HEK293 (cell line): ENCODE results near the gene SLC22A31.
"Not testable (repeated sequence)": the region's sequence is repeated elsewhere in the genome, so short reads cannot be mapped to it uniquely, and the experiment has no call there.

Source experiments
- CTCF ChIA-PET: fragments of 350-600 bp; formaldehyde crosslinking; extraction: SDS; loops from one replicate; lab custom pipeline; 2021; ENCODE audit warnings: antibody characterized with exemption; lab: Yijun Ruan, JAX
- POLR2A ChIA-PET: fragments of 300-600 bp; formaldehyde crosslinking; extraction: SDS; loops from one replicate; lab custom pipeline; 2020; ENCODE audit warnings: antibody characterized with exemption, inconsistent platforms; lab: Yijun Ruan, JAX
- H3K27ac ChIP-seq: fragments of 200-500 bp; sonication (Bioruptor generic); 2 replicates; pipeline ENCODE4 v1.5.1; 2014; ENCODE audit warnings: low read depth, low read length, control low read depth, inconsistent platforms; ENCODE audit errors: extremely low read depth
- H3K36me3 ChIP-seq, 2 experiments: fragments of 200-500 bp in 1 of 2; sonication (Bioruptor generic) in 1 of 2; 1 replicate in 1 of 2; 2 replicates in 1 of 2; pipeline ENCODE4 v1.5.1; 2014 to 2017; ENCODE audit warnings: inconsistent platforms in 2 of 2, low read length in 2 of 2; ENCODE audit not compliant: control insufficient read depth in 2 of 2, insufficient read depth in 1 of 2
- H3K4me1 ChIP-seq: fragments of 200-500 bp; sonication (Bioruptor generic); 2 replicates; pipeline ENCODE4 v1.5.1; 2014; ENCODE audit warnings: mild to moderate bottlenecking, low read length, inconsistent platforms; ENCODE audit not compliant: control insufficient read depth, insufficient read depth
- H3K4me3 ChIP-seq: 2 replicates; pipeline ENCODE4 v1.5.1; 2011; ENCODE audit warnings: low read depth, mild to moderate bottlenecking, control low read depth, low read length, moderate library complexity
- H3K9me3 ChIP-seq: fragments of 200-500 bp; sonication (Bioruptor generic); 2 replicates; pipeline ENCODE4 v1.5.1; 2014; ENCODE audit warnings: low read depth, low read length, inconsistent platforms; ENCODE audit not compliant: control insufficient read depth, insufficient read depth
- HIC1 ChIP-seq: fragments of 450-650 bp; formaldehyde crosslinking; IDR thresholded peaks from 2 replicates; pipeline ENCODE4 v1.5.1; 2016; ENCODE audit warnings: missing biosample characterization, missing genetic modification characterization
- HOXD13 ChIP-seq: sonication (generic); formaldehyde crosslinking; IDR thresholded peaks from 2 replicates; pipeline ENCODE4 v1.8.0; 2022; ENCODE audit warnings: missing genetic modification reagents, borderline replicate concordance
- PATZ1 ChIP-seq: fragments of 450-650 bp; formaldehyde crosslinking; IDR thresholded peaks from 2 replicates; pipeline ENCODE4 v1.5.1; 2016; ENCODE audit warnings: missing biosample characterization, missing genetic modification characterization
- PRDM4 ChIP-seq: fragments of 450-650 bp; formaldehyde crosslinking; IDR thresholded peaks from 2 replicates; pipeline ENCODE4 v1.5.1; 2017; ENCODE audit warnings: missing biosample characterization, missing genetic modification characterization
- ZBTB17 ChIP-seq: fragments of 450-650 bp; formaldehyde crosslinking; IDR thresholded peaks from 2 replicates; pipeline ENCODE4 v1.5.1; 2016; ENCODE audit warnings: missing biosample characterization, missing genetic modification characterization
- ZBTB20 ChIP-seq: fragments of 450-650 bp; formaldehyde crosslinking; IDR thresholded peaks from 2 replicates; pipeline ENCODE4 v1.5.1; 2016; ENCODE audit warnings: missing biosample characterization, missing genetic modification characterization
- ZBTB48 ChIP-seq: fragments of 450-650 bp; formaldehyde crosslinking; IDR thresholded peaks from 2 replicates; pipeline ENCODE4 v1.5.1; 2016; ENCODE audit warnings: missing biosample characterization, missing genetic modification characterization
- ZBTB8A ChIP-seq: fragments of 450-650 bp; formaldehyde crosslinking; IDR thresholded peaks from 2 replicates; pipeline ENCODE4 v1.5.1; 2016; ENCODE audit warnings: missing biosample characterization, missing genetic modification characterization
- ZIC2 ChIP-seq: fragments of 450-650 bp; formaldehyde crosslinking; IDR thresholded peaks from 2 replicates; pipeline ENCODE4 v1.5.1; 2016; ENCODE audit warnings: missing biosample characterization, missing genetic modification characterization
- ZNF140 ChIP-seq: fragments of 450-650 bp; formaldehyde crosslinking; IDR thresholded peaks from 2 replicates; pipeline ENCODE4 v1.5.1; 2016; ENCODE audit warnings: missing biosample characterization, missing genetic modification characterization
- ZNF335 ChIP-seq: fragments of 450-650 bp; formaldehyde crosslinking; conservative IDR thresholded peaks from 2 replicates; pipeline ENCODE4 v1.5.1; 2016; ENCODE audit warnings: missing biosample characterization, missing genetic modification characterization
- ZNF548 ChIP-seq: fragments of 450-650 bp; formaldehyde crosslinking; IDR thresholded peaks from 2 replicates; pipeline ENCODE4 v1.5.1; 2016; ENCODE audit warnings: missing biosample characterization, missing genetic modification characterization
- ZNF600 ChIP-seq: fragments of 450-650 bp; formaldehyde crosslinking; IDR thresholded peaks from 2 replicates; pipeline ENCODE4 v1.5.1; 2016; ENCODE audit warnings: missing biosample characterization, missing genetic modification characterization
- ZNF76 ChIP-seq: fragments of 450-650 bp; formaldehyde crosslinking; IDR thresholded peaks from 2 replicates; pipeline ENCODE4; 2016; ENCODE audit warnings: low read depth, missing biosample characterization, missing genetic modification characterization, borderline replicate concordance
- ZXDB ChIP-seq: fragments of 450-650 bp; formaldehyde crosslinking; IDR thresholded peaks from 2 replicates; pipeline ENCODE4 v1.5.1; 2016; ENCODE audit warnings: missing biosample characterization, missing genetic modification characterization
- TF ChIP-seq, protein P1 (sequence below): fragments of 450-650 bp; formaldehyde crosslinking; IDR thresholded peaks from 2 replicates; pipeline ENCODE4 v1.5.1; 2016; ENCODE audit warnings: missing biosample characterization, missing genetic modification characterization
- TF ChIP-seq, protein P2 (sequence below): fragments of 450-650 bp; formaldehyde crosslinking; conservative IDR thresholded peaks from 2 replicates; pipeline ENCODE4 v1.5.1; 2016; ENCODE audit warnings: low read depth, missing biosample characterization, missing genetic modification characterization
- TF ChIP-seq, protein P3 (sequence below): fragments of 450-650 bp; formaldehyde crosslinking; optimal IDR thresholded peaks from 2 replicates; pipeline ENCODE3; 2016; ENCODE audit warnings: missing biosample characterization, mild to moderate bottlenecking, missing genetic modification characterization

Gene SLC22A31

DNA sequence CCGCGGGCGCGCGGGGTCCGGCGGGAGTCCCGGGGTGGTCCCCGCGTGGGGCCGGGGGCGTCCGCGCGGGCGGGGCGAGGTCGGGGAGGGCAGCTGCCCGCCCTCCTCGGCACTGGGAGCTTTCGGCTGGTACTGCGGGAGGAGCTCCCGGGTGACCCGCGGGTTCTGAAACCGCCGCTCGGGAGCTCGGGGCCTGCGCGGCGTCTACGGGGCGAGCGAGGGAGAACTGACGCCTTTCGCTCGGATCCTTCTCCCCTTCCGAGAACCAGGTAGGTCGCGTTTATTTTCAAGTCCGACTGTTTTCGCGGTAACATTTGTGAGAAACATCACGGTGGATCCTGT lies 47.4 kb upstream of the SLC22A31 start:
- H3K9me3 ChIP-seq, H3K36me3 ChIP-seq, H3K27ac ChIP-seq, H3K4me1 ChIP-seq: not testable (repeated sequence)
- peak; percentile 92 for TF ChIP-seq PRDM4 (tag by site-specific recombination)
- POLR2A ChIA-PET: interaction anchor here (0.7 to 1.5 kb wide), 11 partner anchors 15 to 458 kb away, joined by 3 to 9 read pairs (median 4); partner anchors contain the start of gene ZNF778
- peak overlapping the region; percentile 30 for H3K4me3 ChIP-seq
- CTCF ChIA-PET: interaction anchor here (0.7 to 2.2 kb wide), 2 partner anchors 41 to 60 kb away, joined by 3 to 9 read pairs; no protein-coding TSS in a partner anchor

GRCh38 chr16:89246903-89247733 lies 46.8 kb upstream of the SLC22A31 start:
- CTCF ChIA-PET: interaction anchor here (0.7 to 2.2 kb wide), 3 partner anchors 39 to 60 kb away, joined by 3 to 9 read pairs (median 4); no protein-coding TSS in a partner anchor
- H3K4me3 ChIP-seq: peak overlapping the region; percentile 40
- no peaks in the 10 kb centered on the region for H3K9me3 ChIP-seq
- H3K27ac ChIP-seq: no peak overlapping the region; the same call in 1 of the 2 replicates
- no peaks in the 10 kb centered on the region for H3K36me3 ChIP-seq
- no peaks in the 10 kb centered on the region for H3K4me1 ChIP-seq
- POLR2A ChIA-PET: interaction anchor here (0.7 to 1.5 kb wide), 12 partner anchors 16 to 459 kb away, joined by 3 to 9 read pairs (median 4); partner anchors contain the start of gene ZNF778
- no peak for TF ChIP-seq ZNF548 (tag by site-specific recombination)
- TF ChIP-seq, protein P1, sequence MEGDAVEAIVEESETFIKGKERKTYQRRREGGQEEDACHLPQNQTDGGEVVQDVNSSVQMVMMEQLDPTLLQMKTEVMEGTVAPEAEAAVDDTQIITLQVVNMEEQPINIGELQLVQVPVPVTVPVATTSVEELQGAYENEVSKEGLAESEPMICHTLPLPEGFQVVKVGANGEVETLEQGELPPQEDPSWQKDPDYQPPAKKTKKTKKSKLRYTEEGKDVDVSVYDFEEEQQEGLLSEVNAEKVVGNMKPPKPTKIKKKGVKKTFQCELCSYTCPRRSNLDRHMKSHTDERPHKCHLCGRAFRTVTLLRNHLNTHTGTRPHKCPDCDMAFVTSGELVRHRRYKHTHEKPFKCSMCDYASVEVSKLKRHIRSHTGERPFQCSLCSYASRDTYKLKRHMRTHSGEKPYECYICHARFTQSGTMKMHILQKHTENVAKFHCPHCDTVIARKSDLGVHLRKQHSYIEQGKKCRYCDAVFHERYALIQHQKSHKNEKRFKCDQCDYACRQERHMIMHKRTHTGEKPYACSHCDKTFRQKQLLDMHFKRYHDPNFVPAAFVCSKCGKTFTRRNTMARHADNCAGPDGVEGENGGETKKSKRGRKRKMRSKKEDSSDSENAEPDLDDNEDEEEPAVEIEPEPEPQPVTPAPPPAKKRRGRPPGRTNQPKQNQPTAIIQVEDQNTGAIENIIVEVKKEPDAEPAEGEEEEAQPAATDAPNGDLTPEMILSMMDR (tag by site-specific recombination): peak; percentile 36; the same call in 1 of the 2 replicates
- peak; percentile 75 for TF ChIP-seq ZXDB
- TF ChIP-seq ZNF335 (tag by site-specific recombination): peak; percentile 76
- TF ChIP-seq ZIC2 (tag by site-specific recombination): peak; percentile 86
- peak; percentile 29; the same call in 1 of the 2 replicates for TF ChIP-seq ZNF76 (tag by site-specific recombination)
- TF ChIP-seq, protein P2, sequence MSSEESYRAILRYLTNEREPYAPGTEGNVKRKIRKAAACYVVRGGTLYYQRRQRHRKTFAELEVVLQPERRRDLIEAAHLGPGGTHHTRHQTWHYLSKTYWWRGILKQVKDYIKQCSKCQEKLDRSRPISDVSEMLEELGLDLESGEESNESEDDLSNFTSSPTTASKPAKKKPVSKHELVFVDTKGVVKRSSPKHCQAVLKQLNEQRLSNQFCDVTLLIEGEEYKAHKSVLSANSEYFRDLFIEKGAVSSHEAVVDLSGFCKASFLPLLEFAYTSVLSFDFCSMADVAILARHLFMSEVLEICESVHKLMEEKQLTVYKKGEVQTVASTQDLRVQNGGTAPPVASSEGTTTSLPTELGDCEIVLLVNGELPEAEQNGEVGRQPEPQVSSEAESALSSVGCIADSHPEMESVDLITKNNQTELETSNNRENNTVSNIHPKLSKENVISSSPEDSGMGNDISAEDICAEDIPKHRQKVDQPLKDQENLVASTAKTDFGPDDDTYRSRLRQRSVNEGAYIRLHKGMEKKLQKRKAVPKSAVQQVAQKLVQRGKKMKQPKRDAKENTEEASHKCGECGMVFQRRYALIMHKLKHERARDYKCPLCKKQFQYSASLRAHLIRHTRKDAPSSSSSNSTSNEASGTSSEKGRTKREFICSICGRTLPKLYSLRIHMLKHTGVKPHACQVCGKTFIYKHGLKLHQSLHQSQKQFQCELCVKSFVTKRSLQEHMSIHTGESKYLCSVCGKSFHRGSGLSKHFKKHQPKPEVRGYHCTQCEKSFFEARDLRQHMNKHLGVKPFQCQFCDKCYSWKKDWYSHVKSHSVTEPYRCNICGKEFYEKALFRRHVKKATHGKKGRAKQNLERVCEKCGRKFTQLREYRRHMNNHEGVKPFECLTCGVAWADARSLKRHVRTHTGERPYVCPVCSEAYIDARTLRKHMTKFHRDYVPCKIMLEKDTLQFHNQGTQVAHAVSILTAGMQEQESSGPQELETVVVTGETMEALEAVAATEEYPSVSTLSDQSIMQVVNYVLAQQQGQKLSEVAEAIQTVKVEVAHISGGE: peak; percentile 38; the same call in 1 of the 2 replicates
- TF ChIP-seq, protein P3, sequence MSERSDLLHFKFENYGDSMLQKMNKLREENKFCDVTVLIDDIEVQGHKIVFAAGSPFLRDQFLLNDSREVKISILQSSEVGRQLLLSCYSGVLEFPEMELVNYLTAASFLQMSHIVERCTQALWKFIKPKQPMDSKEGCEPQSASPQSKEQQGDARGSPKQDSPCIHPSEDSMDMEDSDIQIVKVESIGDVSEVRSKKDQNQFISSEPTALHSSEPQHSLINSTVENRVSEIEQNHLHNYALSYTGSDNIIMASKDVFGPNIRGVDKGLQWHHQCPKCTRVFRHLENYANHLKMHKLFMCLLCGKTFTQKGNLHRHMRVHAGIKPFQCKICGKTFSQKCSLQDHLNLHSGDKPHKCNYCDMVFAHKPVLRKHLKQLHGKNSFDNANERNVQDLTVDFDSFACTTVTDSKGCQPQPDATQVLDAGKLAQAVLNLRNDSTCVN (tag by site-specific recombination): peak; percentile 84
- TF ChIP-seq ZBTB20 (tag by site-specific recombination): peak; percentile 72; the same call in 1 of the 2 replicates
- TF ChIP-seq ZNF600: 0 out of 2 replicates have a peak, but pooled peaks have one; percentile 13
- no peak for TF ChIP-seq HOXD13 (CRISPR knock-in tag)
- TF ChIP-seq ZBTB48 (tag by site-specific recombination): peak; percentile 39; the same call in 1 of the 2 replicates
- TF ChIP-seq ZNF140 (tag by site-specific recombination): no peak
- 0 out of 2 replicates have a peak, but pooled peaks have one; percentile 9 for TF ChIP-seq HIC1
- peak; percentile 13; the same call in 1 of the 2 replicates for TF ChIP-seq ZBTB17 (tag by site-specific recombination)
- TF ChIP-seq ZBTB8A: peak; percentile 23; the same call in 1 of the 2 replicates
- peak; percentile 89 for TF ChIP-seq PATZ1 (tag by site-specific recombination)
